ENCODE measurements around the gene TRIM38.

Gene TRIM38

DNA sequence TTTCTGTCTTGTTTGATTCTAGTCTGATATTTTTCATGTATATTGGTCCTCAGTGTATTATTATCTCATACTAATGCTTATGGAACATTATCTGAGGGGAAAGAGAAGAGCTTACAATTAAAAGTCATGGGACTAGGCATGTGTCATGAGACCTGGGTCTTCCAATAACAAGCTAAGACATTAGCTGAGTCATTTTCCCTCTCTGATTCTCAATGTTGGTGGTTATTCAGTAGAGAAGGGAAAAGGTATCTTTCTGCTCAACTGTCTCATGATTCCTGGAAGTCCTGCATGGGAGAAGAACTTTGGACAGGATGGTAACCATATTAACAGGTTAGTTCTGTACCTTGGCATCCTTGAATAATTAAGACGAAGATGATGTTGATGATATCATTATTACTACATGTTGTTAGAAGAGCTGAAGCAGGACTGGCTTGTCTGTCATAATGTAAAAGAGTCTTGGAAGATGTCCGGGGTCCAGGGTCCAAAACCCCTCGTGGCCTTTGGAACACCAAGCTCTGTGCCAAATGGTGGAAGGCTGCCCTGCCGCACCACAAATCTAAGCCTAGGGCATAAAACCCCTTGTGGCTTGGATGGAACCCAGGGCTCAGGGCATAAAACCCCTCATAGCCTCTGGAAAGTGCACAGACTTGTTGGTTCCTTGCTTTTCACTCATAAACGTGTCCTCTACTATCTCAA lies 19.1 kb downstream of the TRIM38 start:
- Histone ChIP-seq H3K9me3 (ENCODE audit: control insufficient read depth, insufficient read depth, low read depth, low read length) (no peaks in the 10 kb centered on the region), H3K36me3 (ENCODE audit: control insufficient read depth in 2 of 2, insufficient read depth in 1 of 2, low read length in 2 of 2) (peaks cover 14 to 56% of the 10 kb centered on the region in 2 experiments), H3K27ac (ENCODE audit: extremely low read depth, low read depth, low read length) (no peak overlapping the region), H3K4me1 (ENCODE audit: control insufficient read depth, insufficient read depth, low read length) (no peaks in the 10 kb centered on the region), H3K4me3 (ENCODE audit: low read depth, low read length) (no peak overlapping the region)
- ChIA-PET CTCF (interaction anchor here (0.6 to 4.3 kb wide), 3 partner anchors 10 to 21 kb away, joined by 5 to 34 read pairs (median 23); no protein-coding TSS in a partner anchor), POLR2A (no interaction called here)
- TF ChIP-seq ZNF239 (tag by site-specific recombination; IDR thresholded peaks at IDR 0.05): no peak
- TF ChIP-seq, protein P1, sequence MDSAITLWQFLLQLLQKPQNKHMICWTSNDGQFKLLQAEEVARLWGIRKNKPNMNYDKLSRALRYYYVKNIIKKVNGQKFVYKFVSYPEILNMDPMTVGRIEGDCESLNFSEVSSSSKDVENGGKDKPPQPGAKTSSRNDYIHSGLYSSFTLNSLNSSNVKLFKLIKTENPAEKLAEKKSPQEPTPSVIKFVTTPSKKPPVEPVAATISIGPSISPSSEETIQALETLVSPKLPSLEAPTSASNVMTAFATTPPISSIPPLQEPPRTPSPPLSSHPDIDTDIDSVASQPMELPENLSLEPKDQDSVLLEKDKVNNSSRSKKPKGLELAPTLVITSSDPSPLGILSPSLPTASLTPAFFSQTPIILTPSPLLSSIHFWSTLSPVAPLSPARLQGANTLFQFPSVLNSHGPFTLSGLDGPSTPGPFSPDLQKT (IDR thresholded peaks at IDR 0.05; ENCODE audit: borderline replicate concordance, low read depth, low read length): no peak
- no peak for TF ChIP-seq ZNF585B (tag by site-specific recombination; IDR thresholded peaks at IDR 0.05)
- no peak for TF ChIP-seq ZBTB7A (tag by site-specific recombination; IDR thresholded peaks at IDR 0.05; ENCODE audit: low read depth)
- no peak for TF ChIP-seq ZNF335 (tag by site-specific recombination; conservative IDR thresholded peaks at IDR 0.05)

DNA sequence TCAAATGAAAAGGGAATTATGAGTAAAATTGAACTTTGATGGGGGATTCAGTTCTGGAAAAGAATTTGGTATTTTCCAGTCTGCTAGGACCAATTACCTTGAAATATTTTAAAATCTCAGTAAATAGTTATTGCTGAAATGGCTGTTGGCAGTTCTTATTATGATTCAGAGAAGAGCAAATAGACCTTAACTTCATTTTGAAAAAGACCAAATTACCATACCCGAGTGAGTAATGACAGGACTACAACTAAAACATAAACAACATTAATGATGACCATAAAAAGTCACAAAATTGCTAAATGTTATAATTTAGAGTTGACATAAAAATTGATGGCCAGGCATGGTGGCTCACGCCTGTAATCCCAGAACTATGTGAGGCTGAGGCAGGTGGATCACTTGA lies 21.7 kb downstream of the TRIM38 start:
- CTCF ChIA-PET: no interaction called here

DNA sequence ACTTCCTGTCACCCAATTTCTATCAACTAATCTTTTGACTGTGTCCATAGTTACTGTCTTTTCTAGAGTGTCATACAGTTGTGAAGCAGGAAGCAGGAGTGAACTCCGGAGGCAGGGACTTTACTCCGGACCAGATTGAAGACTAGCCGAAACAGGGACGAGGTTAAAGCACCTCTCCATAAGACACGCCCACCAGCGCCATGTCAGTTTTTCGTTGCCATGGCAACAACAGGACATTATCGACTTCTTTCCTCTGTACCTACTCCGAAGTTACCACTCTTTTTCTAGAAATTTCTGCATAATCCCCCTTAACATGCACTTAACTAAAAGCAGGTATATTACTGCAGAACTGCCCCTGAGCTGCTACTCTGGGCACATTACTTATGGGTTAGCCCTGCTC lies 25.2 kb downstream of the TRIM38 start:
- no peak overlapping the region for H3K4me3 ChIP-seq (ENCODE audit: low read depth, low read length)
- no peak for TF ChIP-seq TRIM28 (IDR thresholded peaks at IDR 0.05; ENCODE audit: borderline replicate concordance, low read length)
- H3K27ac ChIP-seq (ENCODE audit: extremely low read depth, low read depth, low read length): no peak overlapping the region
- CTCF ChIA-PET: no interaction called here
- H3K4me1 ChIP-seq (ENCODE audit: control insufficient read depth, insufficient read depth, low read length): no peaks in the 10 kb centered on the region
- H3K9me3 ChIP-seq (ENCODE audit: control insufficient read depth, insufficient read depth, low read depth, low read length): no peaks in the 10 kb centered on the region
- POLR2A ChIA-PET: interaction anchor here (0.6 kb wide), 1 partner anchor 1466 kb away, joined by 3 read pairs; no protein-coding TSS in a partner anchor
- peaks cover 4 to 31% of the 10 kb centered on the region in 2 experiments; a peak in 2 of 3 replicates for H3K36me3 ChIP-seq (ENCODE audit: control insufficient read depth in 2 of 2, insufficient read depth in 1 of 2, low read length in 2 of 2)

More for the DNA sequence above, 21.7 kb downstream of the TRIM38 start:
- no peak for TF ChIP-seq ZNF174 (tag by site-specific recombination; IDR thresholded peaks at IDR 0.05)
- no peak for TF ChIP-seq ZNF248 (tag by site-specific recombination; IDR thresholded peaks at IDR 0.05)
- no peak for TF ChIP-seq ZNF560 (tag by site-specific recombination; IDR thresholded peaks at IDR 0.05; ENCODE audit: borderline replicate concordance)
- no peak for TF ChIP-seq TRIM28 (IDR thresholded peaks at IDR 0.05; ENCODE audit: borderline replicate concordance, low read length)
- no peak for TF ChIP-seq ZNF169 (tag by site-specific recombination; IDR thresholded peaks at IDR 0.05)
- peaks cover 4 to 52% of the 10 kb centered on the region in 2 experiments; a peak in 2 of 3 replicates for H3K36me3 ChIP-seq (ENCODE audit: control insufficient read depth in 2 of 2, insufficient read depth in 1 of 2, low read length in 2 of 2)
- H3K9me3 ChIP-seq (ENCODE audit: control insufficient read depth, insufficient read depth, low read depth, low read length): no peaks in the 10 kb centered on the region
- no peak overlapping the region for H3K4me3 ChIP-seq (ENCODE audit: low read depth, low read length)
- POLR2A ChIA-PET: no interaction called here
- no peak overlapping the region for H3K27ac ChIP-seq (ENCODE audit: extremely low read depth, low read depth, low read length)
- H3K4me1 ChIP-seq (ENCODE audit: control insufficient read depth, insufficient read depth, low read length): no peaks in the 10 kb centered on the region

DNA sequence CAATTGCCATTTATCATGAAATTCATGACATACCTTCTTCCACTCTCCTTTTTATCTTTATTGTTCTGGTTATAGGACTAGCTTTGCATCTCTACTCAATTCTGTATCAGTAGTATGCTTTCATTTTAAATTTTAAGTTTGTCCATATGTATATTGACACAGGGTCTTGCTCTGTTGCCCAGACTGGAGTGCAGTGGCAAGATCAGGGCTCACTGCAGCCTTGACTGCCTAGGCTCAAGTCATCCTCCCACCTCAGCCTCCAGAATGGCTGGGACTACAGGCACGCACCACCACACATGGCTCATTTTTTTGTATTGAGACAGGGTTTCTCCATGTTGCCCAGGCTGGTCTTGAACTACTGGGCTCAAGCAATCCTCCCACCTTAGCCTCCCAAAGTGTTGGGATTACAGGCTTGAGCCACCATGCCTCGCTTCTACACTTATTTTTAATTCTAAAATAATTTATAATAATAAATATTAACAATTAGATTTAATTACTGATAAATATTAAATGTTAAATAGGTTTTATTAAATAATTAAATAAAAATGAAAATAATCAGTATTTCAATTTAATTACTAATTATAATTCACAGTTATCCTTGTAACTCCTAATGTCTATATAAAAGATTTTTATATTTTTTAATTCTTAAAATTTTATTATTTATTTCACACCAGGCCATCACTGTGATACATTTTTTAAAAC lies 27.7 kb downstream of the TRIM38 start:
- no peak overlapping the region for H3K4me3 ChIP-seq (ENCODE audit: low read depth, low read length)
- H3K4me1 ChIP-seq (ENCODE audit: control insufficient read depth, insufficient read depth, low read length): no peaks in the 10 kb centered on the region
- ChIA-PET POLR2A (interaction anchor here (1.1 to 3.2 kb wide), 2 partner anchors 14 to 31 kb away, joined by 3 to 58 read pairs; a partner anchor contains a TSS), CTCF (interaction anchor here (0.7 to 5.9 kb wide), 6 partner anchors 9 to 75 kb away, joined by 3 to 102 read pairs (median 26); a partner anchor contains a TSS)
- peaks cover 0 to 17% of the 10 kb centered on the region in 2 experiments; a peak in 1 of 3 replicates for H3K36me3 ChIP-seq (ENCODE audit: control insufficient read depth in 2 of 2, insufficient read depth in 1 of 2, low read length in 2 of 2)
- no peaks in the 10 kb centered on the region for H3K9me3 ChIP-seq (ENCODE audit: control insufficient read depth, insufficient read depth, low read depth, low read length)
- TF ChIP-seq ZFP3 (tag by site-specific recombination; IDR thresholded peaks at IDR 0.05; ENCODE audit: low read depth): no peak
- TF ChIP-seq ZNF121 (tag by site-specific recombination; IDR thresholded peaks at IDR 0.05): peak; percentile 57; the same call in 1 of the 2 replicates
- H3K27ac ChIP-seq (ENCODE audit: extremely low read depth, low read depth, low read length): no peak overlapping the region
